HG03064 (cell line): ENCODE data around the gene CTNNBIP1.

Experiments
- ATAC-seq: cut with Tn5 transposase; IDR thresholded peaks from one replicate; pipeline ENCODE4 v1.9.1; 2021; ENCODE audit warnings: low read depth; ENCODE audit not compliant: unreplicated experiment

The CTNNBIP1 gene

GRCh38 chr1:9881838-9882249, 28.2 kb downstream of the CTNNBIP1 start:
- ATAC-seq, result no peak

DNA sequence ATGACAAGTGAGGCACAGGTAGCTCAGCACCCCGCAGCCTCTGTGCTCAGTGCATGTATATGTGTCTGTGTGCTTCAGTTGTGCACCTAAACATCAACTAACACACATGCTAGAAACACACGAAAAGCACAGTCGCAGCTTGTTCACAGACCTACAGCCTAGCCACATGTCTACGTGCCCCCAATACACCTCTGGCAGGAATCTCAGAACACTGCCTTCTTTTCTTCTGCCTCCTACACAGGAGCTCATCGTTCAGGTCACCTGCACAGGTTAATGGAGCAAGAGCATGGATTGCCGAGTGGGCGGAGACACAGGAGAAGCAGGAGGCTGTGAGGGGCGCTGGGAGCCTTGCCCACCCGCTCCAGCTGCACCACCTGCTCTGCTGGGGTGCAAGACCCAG, 31.7 kb downstream of the CTNNBIP1 start:
- no peak for ATAC-seq

GRCh38 chr1:9877962-9878361, 32.1 kb downstream of the CTNNBIP1 start:
- ATAC-seq, result no peak

GRCh38 chr1:9875636-9876000, 34.5 kb downstream of the CTNNBIP1 start:
- ATAC-seq, result no peak

DNA sequence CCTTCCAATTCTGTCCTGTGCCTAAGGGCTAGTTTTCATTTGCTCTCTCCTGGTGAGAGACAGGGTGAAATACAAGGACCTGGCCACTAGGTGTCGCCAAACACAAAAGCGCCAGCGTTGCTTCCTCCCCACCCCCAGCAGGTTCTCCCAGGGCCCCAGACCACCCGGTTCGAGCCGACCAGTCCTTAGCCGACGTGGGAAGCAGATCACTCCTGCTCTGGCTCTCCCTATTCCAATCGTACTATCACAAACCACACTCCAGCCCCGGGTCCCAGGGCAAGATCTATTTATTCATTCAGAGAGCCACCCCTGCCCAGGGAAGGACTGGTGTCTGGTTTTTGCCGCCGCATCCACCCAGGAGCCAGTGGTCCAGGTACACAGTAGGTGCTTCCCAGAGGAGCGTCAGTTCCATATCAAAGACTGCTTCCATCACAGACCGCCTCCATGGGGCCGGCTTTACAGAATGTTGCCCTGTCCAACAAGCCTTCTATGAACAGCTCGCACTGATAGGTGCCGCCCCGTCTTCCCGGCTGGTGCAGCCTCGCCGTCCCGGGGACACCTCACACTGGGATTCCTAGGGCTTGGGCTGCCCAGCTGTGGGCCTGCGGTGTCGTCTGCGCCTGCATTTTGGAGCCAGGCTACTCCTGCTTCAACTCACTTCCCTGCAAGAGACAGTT, 35.0 kb downstream of the CTNNBIP1 start:
- no peak for ATAC-seq

GRCh38 chr1:9874412-9874811, 35.7 kb downstream of the CTNNBIP1 start:
- no peak for ATAC-seq

DNA sequence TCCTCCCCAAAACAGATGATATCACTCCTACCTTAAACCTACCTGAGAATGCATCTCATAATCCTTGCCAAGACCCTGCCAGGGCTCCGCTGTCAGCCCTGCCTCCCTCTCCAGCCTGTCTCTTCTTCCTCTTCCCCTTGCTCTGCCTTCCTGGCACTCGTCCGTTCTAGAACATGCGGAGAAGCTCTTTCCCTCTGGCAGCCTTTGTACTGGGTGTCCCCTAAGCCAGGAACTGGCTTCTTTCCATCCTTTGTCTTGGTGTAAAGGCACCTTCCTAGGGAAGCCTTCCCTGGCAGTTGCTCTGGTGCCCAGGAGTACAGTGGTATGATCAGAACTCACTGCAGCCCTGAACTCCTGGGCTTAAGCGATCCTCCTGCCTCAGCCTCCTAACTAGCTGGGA, 36.1 kb downstream of the CTNNBIP1 start:
- ATAC-seq, result no peak

DNA sequence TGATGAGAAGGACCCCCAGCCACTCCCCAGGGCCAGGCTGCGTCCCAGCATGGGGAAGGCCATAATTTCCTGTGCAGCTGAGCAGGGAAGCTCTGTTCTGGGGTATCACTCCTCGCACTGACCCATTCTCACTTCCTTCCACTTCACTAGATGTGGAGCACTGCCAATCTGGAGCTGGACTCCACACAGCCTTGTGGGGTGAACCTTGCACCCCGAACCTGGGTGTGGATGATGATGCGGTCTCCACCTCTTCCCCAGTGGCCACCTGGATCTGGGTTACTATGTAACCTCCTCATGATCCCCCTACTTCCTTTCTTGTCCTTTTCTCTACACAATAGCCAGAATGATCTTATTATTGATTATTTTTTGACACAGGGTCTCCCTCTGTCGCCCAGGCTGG, 36.7 kb downstream of the CTNNBIP1 start:
- ATAC-seq, result no peak

DNA sequence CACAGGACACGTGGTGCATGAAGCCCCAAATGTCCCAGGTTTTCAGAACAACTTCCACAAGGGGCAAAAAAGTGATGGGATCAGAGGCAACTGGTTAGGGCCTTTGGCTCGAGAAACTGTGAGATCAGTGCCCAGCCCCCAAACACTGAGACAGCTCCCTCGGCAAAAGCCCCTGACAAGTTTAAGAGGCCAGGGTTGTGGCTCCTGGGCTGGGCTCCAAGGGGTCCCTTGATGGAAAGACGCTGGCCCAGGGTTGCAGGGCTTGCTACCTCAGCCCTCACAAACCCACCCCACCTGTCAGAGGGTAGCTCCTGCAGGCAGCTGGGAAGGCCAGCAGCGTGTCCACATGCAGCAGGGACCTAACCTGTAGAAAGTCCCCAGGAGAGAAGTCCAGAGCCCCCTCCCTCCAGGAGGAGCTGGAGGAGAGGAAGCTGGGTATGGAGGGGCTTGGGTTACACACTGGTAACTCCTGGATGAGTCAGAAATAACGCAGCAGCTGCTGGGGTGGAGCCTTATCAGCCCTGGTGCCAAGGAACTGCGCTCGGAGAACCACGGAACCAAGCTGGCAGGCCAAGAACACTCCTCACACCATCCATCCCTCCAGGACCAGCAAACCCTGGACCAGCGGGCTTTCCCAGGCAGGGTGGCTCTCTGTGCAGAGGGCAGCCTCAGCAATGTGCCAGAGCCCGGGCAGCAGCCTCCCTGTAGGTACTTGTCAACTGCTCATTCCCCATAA, 37.5 kb downstream of the CTNNBIP1 start:
- no peak for ATAC-seq

GRCh38 chr1:9871707-9872425, 38.2 kb downstream of the CTNNBIP1 start:
- no peak for ATAC-seq

DNA sequence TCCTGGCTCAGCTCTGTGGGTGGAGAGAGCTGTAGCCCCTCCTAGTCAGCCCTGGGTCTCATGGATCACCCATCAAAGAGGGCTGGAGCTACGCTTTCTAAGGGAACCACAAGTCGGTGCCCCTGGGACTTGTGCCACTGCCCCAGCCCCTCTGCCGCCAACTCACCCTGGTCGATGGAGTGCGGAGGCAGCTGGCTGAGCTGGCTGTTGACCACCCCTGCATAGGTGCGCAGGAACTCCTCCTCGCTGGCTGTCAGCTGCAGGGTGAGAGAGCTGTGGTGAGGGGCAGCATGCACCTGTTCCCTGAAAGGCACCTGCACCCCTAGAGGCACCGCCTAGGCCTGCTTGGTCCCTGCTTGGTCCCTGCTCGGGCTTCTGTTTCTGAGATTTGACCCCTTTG, 39.0 kb downstream of the CTNNBIP1 start:
- no peak for ATAC-seq

DNA sequence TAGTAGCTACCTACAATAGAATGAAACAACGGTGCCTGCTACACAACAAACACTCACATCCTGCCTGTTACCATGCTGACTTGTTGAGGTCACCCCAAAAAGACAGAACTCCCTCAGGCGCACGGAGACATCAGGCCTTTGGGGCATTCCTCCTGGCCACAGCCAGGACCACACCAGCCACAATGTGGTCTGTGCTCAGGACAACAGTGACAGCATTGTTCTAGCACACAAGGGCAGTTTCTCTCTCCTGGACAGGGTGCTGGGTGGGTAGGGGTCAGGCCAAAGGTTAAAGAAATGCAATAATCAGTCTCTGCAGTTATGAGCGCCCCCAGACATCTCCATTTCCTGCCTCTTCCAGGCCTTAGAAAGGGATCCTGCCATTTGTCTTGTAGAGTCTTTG, 39.5 kb downstream of the CTNNBIP1 start:
- ATAC-seq, result no peak

DNA sequence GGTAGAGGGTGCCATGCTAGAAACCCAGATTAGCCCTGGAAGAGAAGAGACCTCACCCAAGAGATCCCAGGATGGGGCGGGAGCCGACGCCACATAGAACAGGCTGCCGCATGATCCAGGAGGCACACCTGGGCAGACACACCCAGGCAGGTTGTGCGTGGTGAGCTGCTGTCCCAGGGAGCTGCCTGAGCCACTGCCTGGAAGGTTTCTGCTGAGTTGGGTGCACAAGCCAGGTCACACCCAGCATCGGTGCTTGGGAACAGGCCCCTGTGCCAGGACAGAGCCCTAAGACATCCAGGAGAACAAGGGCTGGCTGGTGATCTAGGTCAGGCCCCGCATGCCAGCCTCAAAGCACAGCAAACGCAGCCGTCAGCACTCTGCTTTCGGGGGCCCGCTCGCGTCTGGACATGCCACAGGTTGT, 40.2 kb downstream of the CTNNBIP1 start:
- no peak for ATAC-seq

DNA sequence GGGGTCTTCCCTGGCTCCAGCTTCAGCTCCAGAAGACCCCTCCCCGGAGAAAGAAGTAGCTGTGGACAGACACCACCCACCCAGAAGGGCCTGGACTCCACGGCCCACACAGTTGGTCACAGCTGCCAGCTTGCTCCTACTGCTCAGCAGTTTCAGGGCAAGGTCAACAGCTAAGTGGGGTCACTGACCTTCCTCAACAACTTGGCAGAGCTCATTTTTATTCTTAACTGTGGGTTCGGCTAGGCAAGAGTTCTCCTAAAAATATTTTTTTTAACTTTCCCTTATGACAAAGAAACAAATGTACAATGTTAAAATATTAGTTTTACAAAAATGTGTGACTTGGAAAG, 41.9 kb downstream of the CTNNBIP1 start:
- ATAC-seq, result no peak

DNA sequence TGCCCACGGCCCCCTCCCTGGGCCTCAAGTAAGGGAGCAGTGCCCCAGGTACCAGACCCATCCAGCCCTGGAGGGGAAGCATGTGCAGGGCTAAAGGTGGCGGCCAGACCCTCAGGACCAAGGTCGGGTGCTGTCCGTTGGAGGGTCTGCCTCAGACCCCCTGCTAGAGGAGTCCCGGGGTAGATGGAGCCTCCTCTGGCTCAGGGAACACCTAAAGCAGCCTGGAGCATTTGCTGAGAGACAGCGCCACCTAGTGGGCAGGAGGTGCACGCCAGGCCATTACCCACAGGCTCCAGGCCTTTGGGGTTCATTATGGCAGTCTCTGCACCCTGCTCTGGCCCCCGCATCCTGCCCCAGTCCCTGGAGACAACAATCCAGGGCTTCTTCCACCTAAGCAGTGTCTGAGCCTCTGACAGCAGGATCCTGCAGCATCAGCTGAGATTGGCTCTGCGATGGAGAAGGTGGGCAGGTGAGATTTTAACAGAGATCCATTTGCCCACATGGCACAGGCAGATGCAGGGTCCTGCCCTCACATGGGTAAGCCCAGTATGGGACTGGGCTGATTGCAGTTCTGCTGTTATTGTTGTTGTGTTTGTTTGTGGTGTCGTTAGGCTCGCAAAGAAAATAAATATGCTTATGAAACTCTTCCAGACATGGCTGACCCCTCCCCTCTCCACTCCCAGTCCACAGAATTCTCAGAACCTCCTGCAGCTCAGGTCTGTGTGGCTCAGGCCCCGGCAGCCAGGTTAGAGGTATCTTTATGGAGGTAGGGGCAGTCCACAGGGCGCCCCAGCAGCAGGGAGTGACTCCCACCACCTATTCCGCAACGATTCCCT, 42.4 kb downstream of the CTNNBIP1 start:
- ATAC-seq, result no peak

GRCh38 chr1:9866836-9867235, 43.2 kb downstream of the CTNNBIP1 start:
- ATAC-seq, result no peak

- no peak for ATAC-seq
Measured at GRCh38 chr1:9865724-9866123, 44.3 kb downstream of the CTNNBIP1 start.

- no peak for ATAC-seq
Measured at GRCh38 chr1:9863371-9863770, 46.7 kb downstream of the CTNNBIP1 start.

- no peak for ATAC-seq
Measured at GRCh38 chr1:9861360-9861759, 48.7 kb downstream of the CTNNBIP1 start.

- ATAC-seq, result no peak
Measured at GRCh38 chr1:9860887-9861286, 49.2 kb downstream of the CTNNBIP1 start.
